CMK (cell line): ENCODE results near the gene ANK3.

Source experiments
- DNase-seq: peaks from one replicate; pipeline ENCODE4 v3.0.0-alpha.2; 2010; ENCODE audit warnings: low read depth

Gene ANK3

GRCh38 chr10:60389413-60390025, at the start of gene ANK3:
TSS of gene ANK3 (minus strand) at chr10:60389875. CDS start at chr10:60389538, 337 bp downstream.
- DNase-seq: no peak

- DNase-seq: no peak
These were observed 44.9 kb upstream of the ANK3 start for GRCh38 chr10:60434418-60435046.

- no peak for DNase-seq
These were observed 44.0 kb upstream of the ANK3 start for GRCh38 chr10:60433684-60434083.

GRCh38 chr10:60430836-60431597, 41.3 kb upstream of the ANK3 start:
- no peak for DNase-seq

GRCh38 chr10:60430017-60430416, 40.3 kb upstream of the ANK3 start:
- DNase-seq: no peak

DNA sequence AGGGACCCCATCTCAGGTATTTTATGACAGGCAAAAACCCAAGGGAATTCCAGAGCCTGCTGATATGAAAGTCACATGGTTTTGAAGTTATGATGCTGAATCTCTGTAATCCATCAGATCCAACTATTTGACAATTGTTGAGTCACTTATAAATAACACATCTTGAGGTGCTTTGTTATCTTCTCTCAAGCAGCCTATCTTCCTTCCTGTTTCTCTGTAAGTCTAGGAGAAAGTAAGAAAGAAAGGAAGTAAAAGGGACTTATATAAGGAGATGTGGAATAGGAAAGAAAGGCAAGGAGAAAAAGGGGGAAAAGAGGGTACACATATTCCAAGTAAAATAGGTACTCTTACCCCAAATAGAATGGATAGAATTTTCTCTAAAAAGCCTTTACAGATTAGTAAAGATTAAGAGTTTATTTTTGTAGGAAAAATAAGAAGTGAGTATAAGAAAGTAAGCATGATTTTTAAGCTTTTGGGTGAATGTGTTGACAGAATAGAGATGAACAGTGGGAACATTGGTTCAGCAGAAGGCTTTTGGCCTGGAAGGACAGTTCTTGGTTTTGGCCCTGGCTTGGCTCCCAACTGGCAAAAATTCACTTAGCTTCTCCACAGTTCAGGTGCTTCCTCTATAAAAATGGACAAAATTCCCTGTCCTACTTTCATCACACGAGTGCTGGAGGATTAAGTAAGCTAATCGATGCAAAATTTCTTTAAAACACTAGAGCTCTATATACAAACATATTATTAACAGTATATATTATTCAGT, 39.6 kb upstream of the ANK3 start:
- no peak for DNase-seq

- no peak for DNase-seq
These were observed 38.7 kb upstream of the ANK3 start for GRCh38 chr10:60428387-60428737.

GRCh38 chr10:60427709-60428386, 38.2 kb upstream of the ANK3 start:
- no peak for DNase-seq

GRCh38 chr10:60427148-60427547, 37.5 kb upstream of the ANK3 start:
- DNase-seq: no peak

GRCh38 chr10:60426425-60426824, 36.8 kb upstream of the ANK3 start:
- no peak for DNase-seq

- DNase-seq: no peak
These were observed 35.9 kb upstream of the ANK3 start for GRCh38 chr10:60425392-60426110.

DNA sequence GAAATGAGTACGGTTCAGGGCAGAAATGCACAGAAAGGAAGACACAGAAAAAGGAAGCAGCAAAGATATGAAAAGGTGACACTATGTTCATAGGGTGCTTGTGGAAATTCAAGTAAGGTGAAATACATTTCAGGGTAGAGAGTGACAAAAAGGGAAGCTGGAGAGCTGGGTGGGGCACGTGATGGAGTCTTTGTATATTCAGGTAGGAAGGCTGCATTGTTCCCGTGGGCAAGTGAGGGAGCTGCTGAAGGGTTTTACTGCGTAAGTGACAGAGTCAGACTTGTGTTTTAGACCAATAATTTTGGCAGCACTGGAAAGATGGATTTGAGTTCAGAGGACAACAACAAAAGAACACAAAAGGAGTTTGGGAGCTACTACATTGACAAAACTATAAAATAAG, 35.3 kb upstream of the ANK3 start:
- no peak for DNase-seq

GRCh38 chr10:60423920-60424319, 34.2 kb upstream of the ANK3 start:
- DNase-seq: no peak

GRCh38 chr10:60422809-60423208, 33.1 kb upstream of the ANK3 start:
- DNase-seq: no peak

DNA sequence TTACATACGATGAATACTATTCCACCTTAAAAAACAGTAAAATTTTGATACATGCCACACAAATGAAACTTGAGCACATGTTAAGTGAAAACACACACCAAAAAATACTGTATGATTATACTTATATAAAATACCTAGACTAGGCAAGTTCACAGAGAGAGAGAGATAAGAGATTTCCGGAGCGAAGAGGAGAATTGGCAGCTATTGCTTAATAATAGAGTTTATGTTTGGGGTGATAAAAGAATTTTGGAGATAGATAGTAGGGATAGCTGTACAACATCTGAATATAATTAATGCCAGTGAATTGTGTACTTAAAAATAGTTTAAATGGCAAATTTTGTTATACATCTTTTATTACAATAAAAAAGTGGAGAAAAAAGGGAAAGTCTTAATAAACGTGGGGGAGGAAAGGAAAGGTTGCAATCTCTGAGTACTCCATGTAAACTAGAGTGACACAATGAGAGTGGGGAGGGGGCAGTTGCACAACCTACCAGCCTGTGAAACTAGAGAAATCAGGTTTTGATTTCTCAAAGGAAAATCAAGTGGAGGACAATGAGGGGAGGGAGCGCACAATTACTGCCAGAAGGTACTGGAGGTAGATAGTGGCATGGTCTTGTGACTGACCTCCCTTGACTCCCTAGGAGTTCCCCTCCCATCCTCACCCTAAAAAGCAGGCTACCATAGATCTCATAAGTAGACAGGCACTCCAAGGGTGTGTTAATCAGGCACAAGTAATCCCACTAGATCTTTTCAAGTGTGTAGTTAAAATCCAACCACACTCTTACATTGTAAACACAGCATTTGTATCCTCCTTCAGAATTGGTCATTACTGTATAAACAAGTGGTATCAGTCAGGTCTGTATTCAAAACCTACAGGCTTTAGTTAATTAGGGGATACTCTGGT, 31.6 kb upstream of the ANK3 start:
- DNase-seq: no peak

DNA sequence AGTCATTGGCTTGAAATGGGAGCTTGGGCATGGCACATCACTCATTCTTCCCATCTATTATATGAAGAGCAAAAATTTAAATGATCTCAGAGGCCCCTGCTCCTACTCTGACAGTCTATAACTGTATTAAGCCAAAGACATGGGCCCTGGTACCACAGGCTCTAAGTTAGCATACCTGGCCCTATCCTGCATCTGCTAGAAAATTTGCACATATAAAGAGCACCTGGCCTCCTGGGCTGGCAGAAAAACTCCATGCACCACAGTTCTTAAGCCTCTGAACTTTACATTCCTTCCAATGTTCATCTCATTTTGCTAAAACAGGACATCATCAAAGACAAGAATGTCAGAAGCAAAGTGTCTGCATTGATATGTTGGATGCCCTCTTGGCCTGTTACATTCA, 29.6 kb upstream of the ANK3 start:
- DNase-seq: no peak

DNA sequence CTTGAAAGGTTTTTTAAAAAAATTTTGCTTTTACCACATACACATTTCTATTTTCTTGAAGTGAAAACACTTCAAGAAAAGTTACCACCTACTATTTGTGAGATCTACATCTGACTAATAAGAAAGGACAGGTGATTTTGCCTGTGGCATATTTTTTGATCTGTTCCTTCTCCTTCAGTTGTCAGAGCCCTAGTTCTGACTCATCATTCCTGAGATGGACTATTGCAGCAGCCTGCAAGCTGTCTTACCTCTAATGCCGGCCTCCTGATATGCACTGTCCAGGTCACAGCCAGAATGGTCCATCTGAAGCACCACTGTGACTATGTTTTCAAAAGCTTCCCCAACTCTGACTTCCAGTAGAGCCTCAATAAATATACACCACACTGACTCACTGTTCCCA, 28.2 kb upstream of the ANK3 start:
- DNase-seq: no peak

DNA sequence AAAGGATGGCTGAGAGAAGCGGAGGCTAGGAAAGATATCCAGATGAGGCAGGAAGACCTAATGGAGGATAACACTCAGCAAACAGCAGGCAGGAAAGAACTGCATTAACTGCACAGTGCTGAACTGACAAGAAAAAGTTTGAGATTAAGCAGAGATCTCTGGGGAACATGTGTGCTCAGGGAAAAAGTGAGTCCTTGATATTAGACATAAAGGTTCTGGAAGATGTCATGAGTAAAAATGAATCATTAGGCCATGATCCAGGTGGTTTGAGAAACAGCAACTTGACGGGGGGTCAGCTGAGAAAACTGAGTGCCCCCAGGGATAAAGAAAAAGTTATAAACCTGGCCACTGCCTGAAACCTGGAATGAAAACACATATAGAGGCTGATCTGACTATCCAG, 27.3 kb upstream of the ANK3 start:
- DNase-seq: no peak

- no peak for DNase-seq
These were observed 25.4 kb upstream of the ANK3 start for GRCh38 chr10:60414877-60415585.

- no peak for DNase-seq
These were observed 24.4 kb upstream of the ANK3 start for GRCh38 chr10:60414111-60414510.
